ENCODE data around the gene ARMH3.
A peak's percentile ranks its signal among the peaks of the same experiment; 100 is the strongest.

The ARMH3 gene

GRCh38 chr10:101816913-101817336 is 239.0 kb downstream of the ARMH3 start:
- peak overlapping the region; percentile 96 for H3K9ac ChIP-seq (ENCODE audit: low read length)
- H3K9me2 ChIP-seq (replicated peaks; ENCODE audit: insufficient read depth, low read length) = no peaks in the 10 kb centered on the region
- no peak for TF ChIP-seq EZH2 (optimal IDR thresholded peaks at IDR 0.05; ENCODE audit: low read depth, low read length)
- no peak for TF ChIP-seq CTCF (IDR thresholded peaks at IDR 0.05; ENCODE audit: low read length)
- TF ChIP-seq EZH2phosphoT487 (IDR thresholded peaks at IDR 0.05; ENCODE audit: low read length) = no peak
- peaks cover 17% of the 10 kb centered on the region for H3K4me1 ChIP-seq (ENCODE audit: low read length)
- no peak for DNase-seq
- H3K9me3 ChIP-seq (replicated peaks; ENCODE audit: insufficient read depth, low read length) = no peaks in the 10 kb centered on the region
- no peaks in the 10 kb centered on the region for H3K27me3 ChIP-seq (replicated peaks; ENCODE audit: insufficient read depth, low read length)
- H3F3A ChIP-seq (ENCODE audit: insufficient read depth, low read length) = peaks cover 11% of the 10 kb centered on the region
- H3K79me2 ChIP-seq (ENCODE audit: low read length) = peaks cover 78% of the 10 kb centered on the region
- peak overlapping the region; percentile 82 for H3K4me3 ChIP-seq (ENCODE audit: low read length)
- H2AFZ ChIP-seq (ENCODE audit: low read length) = no peak overlapping the region
- H3K27ac ChIP-seq (ENCODE audit: low read length) = peak overlapping the region; percentile 80; the same call in 1 of the 2 replicates
- peaks cover 3% of the 10 kb centered on the region; the same call in 1 of the 2 replicates for H3K36me3 ChIP-seq (replicated peaks; ENCODE audit: insufficient read depth, low read length)
- H3K4me2 ChIP-seq (ENCODE audit: low read depth, low read length) = peak overlapping the region; percentile 92
- peaks cover 51% of the 10 kb centered on the region for H4K20me1 ChIP-seq (ENCODE audit: insufficient read depth, low read length)

DNA sequence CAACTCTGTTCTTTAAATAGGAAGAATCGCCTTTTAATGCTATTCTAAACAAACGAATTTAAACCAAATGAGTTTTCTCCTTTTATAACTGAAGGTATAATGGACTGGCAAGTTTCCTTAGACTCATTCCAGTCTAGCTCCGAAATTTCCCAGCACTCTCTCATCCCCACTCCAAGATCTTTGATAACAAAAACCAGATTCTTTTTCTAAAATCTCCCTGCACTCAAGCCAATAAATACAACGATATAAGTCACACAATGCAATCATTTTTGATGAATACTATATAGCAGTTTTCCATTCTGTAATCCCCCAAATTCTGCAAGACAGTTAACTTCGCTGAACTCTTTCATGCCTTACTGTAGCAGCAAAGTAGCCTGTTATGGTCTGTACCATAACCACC is 239.6 kb downstream of the ARMH3 start:
- Histone ChIP-seq H3K9me3 (replicated peaks; ENCODE audit: insufficient read depth, low read length) (no peaks in the 10 kb centered on the region), H3K4me2 (ENCODE audit: low read depth, low read length) (peak overlapping the region; percentile 92), H3K9ac (ENCODE audit: low read length) (peak overlapping the region; percentile 96), H3K27ac (ENCODE audit: low read length) (peak overlapping the region; percentile 80; the same call in 1 of the 2 replicates), H3K4me1 (ENCODE audit: low read length) (peaks cover 17% of the 10 kb centered on the region), H3F3A (ENCODE audit: insufficient read depth, low read length) (peaks cover 11% of the 10 kb centered on the region), H3K9me2 (replicated peaks; ENCODE audit: insufficient read depth, low read length) (no peaks in the 10 kb centered on the region), H2AFZ (ENCODE audit: low read length) (no peak overlapping the region), H4K20me1 (ENCODE audit: insufficient read depth, low read length) (peaks cover 51% of the 10 kb centered on the region), H3K27me3 (replicated peaks; ENCODE audit: insufficient read depth, low read length) (no peaks in the 10 kb centered on the region), H3K79me2 (ENCODE audit: low read length) (peaks cover 84% of the 10 kb centered on the region), H3K4me3 (ENCODE audit: low read length) (peak overlapping the region; percentile 82), H3K36me3 (replicated peaks; ENCODE audit: insufficient read depth, low read length) (peaks cover 3% of the 10 kb centered on the region; the same call in 1 of the 2 replicates)
- DNase-seq = no peak
- TF ChIP-seq EZH2phosphoT487 (IDR thresholded peaks at IDR 0.05; ENCODE audit: low read length) = no peak
- TF ChIP-seq CTCF (IDR thresholded peaks at IDR 0.05; ENCODE audit: low read length) = no peak
- no peak for TF ChIP-seq EZH2 (optimal IDR thresholded peaks at IDR 0.05; ENCODE audit: low read depth, low read length)

DNA sequence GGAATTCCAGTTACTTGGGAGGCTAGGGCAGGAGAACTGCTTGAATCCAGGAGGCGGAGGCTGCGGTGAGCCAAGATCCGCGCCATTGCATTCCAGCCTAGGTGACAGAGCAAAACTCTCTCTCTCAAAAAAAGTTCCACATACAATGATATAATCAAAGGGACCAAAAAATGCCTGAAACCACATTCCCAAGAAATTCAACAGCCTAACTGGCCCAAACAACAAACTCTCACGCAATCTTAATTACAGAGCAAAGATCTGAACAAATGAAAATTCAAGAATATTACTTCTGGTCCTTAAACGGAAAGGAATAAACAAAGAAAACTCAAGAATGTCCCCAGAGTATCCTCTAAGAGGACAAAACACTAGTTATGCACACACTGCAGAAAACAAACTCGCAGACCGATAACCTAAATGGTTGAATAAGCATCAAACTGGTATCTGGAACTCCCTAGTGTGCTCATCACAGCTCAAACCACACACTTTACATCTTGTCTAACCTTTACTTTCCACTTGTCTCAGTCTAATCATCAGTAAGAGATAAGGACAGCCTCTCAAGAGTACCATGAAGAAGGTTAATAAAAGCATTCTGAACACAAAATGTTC is 241.4 kb downstream of the ARMH3 start:
- Histone ChIP-seq H4K20me1 (ENCODE audit: insufficient read depth, low read length) (peaks cover 59% of the 10 kb centered on the region), H3K9ac (ENCODE audit: low read length) (peak overlapping the region; percentile 96; the same call in 1 of the 2 replicates), H3K27ac (ENCODE audit: low read length) (peak overlapping the region; percentile 80; the same call in 1 of the 2 replicates), H3K9me3 (replicated peaks; ENCODE audit: insufficient read depth, low read length) (no peaks in the 10 kb centered on the region), H3K79me2 (ENCODE audit: low read length) (peaks cover 95% of the 10 kb centered on the region), H3K9me2 (replicated peaks; ENCODE audit: insufficient read depth, low read length) (no peaks in the 10 kb centered on the region), H3K36me3 (replicated peaks; ENCODE audit: insufficient read depth, low read length) (peaks cover 3% of the 10 kb centered on the region; the same call in 1 of the 2 replicates), H3K27me3 (replicated peaks; ENCODE audit: insufficient read depth, low read length) (no peaks in the 10 kb centered on the region), H2AFZ (ENCODE audit: low read length) (no peak overlapping the region), H3F3A (ENCODE audit: insufficient read depth, low read length) (peaks cover 11% of the 10 kb centered on the region), H3K4me2 (ENCODE audit: low read depth, low read length) (peak overlapping the region; percentile 92), H3K4me1 (ENCODE audit: low read length) (peaks cover 17% of the 10 kb centered on the region), H3K4me3 (ENCODE audit: low read length) (peak overlapping the region; percentile 82)
- no peak for TF ChIP-seq CTCF (IDR thresholded peaks at IDR 0.05; ENCODE audit: low read length)
- no peak for TF ChIP-seq EZH2 (optimal IDR thresholded peaks at IDR 0.05; ENCODE audit: low read depth, low read length)
- TF ChIP-seq EZH2phosphoT487 (IDR thresholded peaks at IDR 0.05; ENCODE audit: low read length) = no peak
- peak; percentile 38 for DNase-seq
